ENCODE measurements around the gene DFFB.
A peak's percentile ranks its signal among the peaks of the same experiment; 100 is the strongest.

The DFFB gene

DNA sequence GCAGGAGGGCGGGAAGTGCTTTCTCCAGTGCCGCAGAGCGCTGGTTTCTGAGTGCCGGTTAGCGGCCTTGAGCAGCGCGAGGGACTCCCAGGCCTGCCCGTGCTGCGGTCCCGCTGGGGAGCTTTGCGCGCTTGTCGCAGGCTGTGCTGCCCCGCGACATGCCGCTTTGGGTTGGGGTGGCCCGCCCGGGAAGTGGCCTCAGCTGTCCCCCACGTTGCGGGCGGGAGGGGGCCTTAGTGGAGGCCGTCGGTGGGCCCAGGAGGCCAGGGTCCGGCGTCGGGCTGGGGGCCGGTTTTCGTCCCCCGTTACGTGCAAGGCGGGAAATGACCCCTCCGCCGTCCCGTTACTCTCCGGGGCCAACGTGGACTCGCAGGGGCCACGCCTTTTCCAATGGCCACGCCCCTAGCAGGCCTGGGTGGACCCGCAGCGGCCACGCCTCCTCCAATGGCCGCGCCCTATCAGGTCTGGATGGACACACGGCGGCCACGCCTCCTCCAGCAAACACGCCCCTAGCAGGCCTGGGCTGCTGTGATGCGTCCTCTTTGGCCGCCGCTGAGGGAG, 43.8 kb downstream of the DFFB start:
- H3K27ac ChIP-seq = peak overlapping the region; percentile 96 to 98
- TF ChIP-seq, protein P1, sequence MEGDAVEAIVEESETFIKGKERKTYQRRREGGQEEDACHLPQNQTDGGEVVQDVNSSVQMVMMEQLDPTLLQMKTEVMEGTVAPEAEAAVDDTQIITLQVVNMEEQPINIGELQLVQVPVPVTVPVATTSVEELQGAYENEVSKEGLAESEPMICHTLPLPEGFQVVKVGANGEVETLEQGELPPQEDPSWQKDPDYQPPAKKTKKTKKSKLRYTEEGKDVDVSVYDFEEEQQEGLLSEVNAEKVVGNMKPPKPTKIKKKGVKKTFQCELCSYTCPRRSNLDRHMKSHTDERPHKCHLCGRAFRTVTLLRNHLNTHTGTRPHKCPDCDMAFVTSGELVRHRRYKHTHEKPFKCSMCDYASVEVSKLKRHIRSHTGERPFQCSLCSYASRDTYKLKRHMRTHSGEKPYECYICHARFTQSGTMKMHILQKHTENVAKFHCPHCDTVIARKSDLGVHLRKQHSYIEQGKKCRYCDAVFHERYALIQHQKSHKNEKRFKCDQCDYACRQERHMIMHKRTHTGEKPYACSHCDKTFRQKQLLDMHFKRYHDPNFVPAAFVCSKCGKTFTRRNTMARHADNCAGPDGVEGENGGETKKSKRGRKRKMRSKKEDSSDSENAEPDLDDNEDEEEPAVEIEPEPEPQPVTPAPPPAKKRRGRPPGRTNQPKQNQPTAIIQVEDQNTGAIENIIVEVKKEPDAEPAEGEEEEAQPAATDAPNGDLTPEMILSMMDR (IDR thresholded peaks at IDR 0.05) = no peak
- peaks cover 0 to 10% (median 7%) of the 10 kb centered on the region in 3 donors for H3K9me3 ChIP-seq
- no peaks in the 10 kb centered on the region for H3K27me3 ChIP-seq
- peak; percentile 99 for DNase-seq
- peak overlapping the region; percentile 92 to 98 for H3K4me3 ChIP-seq
- H3K36me3 ChIP-seq = no peaks in the 10 kb centered on the region
- peaks cover 0 to 14% (median 10%) of the 10 kb centered on the region in 4 donors for H3K4me1 ChIP-seq
- intact Hi-C loops (cut with DNase I; ENCODE audit: low total_unique reads) = no loop called here

DNA sequence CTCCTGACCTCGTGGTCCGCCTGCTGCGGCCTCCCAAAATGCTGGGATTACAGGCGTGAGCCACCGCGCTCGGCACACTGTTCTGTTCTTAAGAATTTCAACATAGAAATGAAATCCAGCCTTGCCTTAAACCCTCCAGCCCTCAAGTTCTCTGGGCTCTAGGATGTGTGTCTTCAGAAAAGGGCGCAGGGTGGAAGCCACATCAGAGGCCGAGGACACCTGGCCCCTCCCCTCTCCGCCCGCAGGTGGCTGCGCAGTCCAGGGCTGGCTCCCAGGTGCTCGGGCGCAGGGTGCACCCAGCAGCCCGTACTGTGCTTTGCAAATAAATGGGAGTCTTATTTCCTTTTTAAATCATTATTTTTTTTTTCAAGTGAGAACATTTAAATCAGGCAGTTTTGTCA, 44.8 kb downstream of the DFFB start:
- peak in 1 of 2 donors; percentile 64 for DNase-seq
- peaks cover 0 to 14% (median 10%) of the 10 kb centered on the region in 4 donors for H3K4me1 ChIP-seq
- no peak overlapping the region for H3K27ac ChIP-seq
- TF ChIP-seq, protein P1 (IDR thresholded peaks at IDR 0.05) = no peak
- H3K4me3 ChIP-seq = no peak overlapping the region
- peaks cover 0 to 4% of the 10 kb centered on the region in 2 donors for H3K27me3 ChIP-seq
- H3K36me3 ChIP-seq = no peaks in the 10 kb centered on the region
- peaks cover 0 to 10% (median 7%) of the 10 kb centered on the region in 3 donors for H3K9me3 ChIP-seq
- intact Hi-C loops (cut with DNase I; ENCODE audit: low total_unique reads) = no loop called here

DNA sequence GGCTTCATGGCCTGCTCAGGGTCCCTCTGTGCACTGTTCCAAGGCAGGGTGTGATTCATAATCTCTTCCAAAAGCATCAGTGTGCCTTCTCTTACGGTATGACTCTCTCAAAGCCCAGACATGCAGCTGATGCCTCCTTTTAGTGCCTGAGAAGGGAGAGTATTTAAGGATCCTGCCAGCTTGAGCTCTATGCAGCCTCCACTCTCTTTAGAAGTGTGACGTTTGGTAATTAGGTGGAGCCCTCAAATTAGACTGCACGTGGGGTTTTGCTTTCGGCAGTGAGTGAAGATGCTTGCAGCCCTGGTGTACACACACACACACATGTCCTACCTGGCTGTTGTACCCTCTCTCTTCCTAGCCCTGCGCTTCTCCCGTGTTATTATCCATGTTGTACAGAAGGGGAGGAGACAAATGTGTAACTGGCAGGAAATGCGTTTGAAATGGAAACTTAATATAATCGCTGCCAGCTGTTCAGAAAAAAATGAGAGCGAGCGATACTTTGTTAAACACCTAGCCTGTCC, 45.4 kb downstream of the DFFB start:
- no peaks in the 10 kb centered on the region for H3K36me3 ChIP-seq
- H3K9me3 ChIP-seq = peaks cover 0 to 9% (median 7%) of the 10 kb centered on the region in 3 donors
- intact Hi-C loops (cut with DNase I; ENCODE audit: low total_unique reads) = no loop called here
- H3K4me1 ChIP-seq = peaks cover 0 to 14% (median 10%) of the 10 kb centered on the region in 4 donors
- H3K27me3 ChIP-seq = peaks cover 0 to 10% of the 10 kb centered on the region in 2 donors
- no peak overlapping the region for H3K4me3 ChIP-seq
- TF ChIP-seq, protein P1 (IDR thresholded peaks at IDR 0.05) = no peak
- no peak overlapping the region for H3K27ac ChIP-seq
- DNase-seq = no peak

DNA sequence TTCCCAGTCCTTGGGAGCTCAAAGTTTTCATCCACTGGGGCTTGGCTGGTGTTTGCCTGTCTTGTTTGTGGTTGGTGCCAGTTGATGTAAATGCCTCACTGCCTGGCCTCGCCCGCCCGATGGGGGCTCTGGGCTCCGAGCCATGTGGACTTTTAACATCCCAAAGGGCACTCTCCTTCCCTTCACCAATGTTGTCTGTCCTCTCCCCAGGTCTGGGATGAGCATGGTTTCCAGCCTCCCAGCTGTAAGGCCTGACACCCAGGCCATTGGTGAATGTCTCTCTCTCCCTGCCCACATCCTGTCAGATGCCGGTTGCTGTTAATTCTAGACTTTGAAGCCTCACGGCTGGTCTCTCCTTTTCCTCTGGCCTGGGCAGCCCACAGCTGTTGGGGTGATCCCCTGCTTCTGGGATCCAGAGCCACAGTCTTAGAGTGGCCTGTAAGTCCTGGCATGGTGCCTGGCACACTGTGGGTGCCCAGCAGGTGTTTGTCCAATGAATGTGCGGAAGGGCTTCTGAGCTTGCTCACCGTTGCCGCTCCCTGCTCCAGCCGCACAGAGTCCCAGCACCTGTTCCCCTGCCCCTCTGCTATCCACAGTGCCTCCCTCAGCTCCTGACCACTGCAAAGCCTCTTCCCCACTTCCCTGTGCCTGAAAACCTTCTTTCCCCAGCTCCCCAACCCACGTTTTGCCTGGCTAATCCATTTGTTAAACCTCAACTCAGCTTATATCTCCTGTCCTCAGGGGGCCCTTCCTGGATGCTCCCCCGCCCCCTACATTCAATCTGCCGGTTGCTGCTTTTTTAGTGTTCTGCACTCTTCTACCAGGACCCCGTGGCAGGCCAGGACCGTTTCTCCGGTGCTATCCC, 46.1 kb downstream of the DFFB start:
- TF ChIP-seq, protein P1 (IDR thresholded peaks at IDR 0.05) = no peak
- Histone ChIP-seq H3K36me3 (no peaks in the 10 kb centered on the region), H3K4me1 (peaks cover 0 to 14% (median 10%) of the 10 kb centered on the region in 4 donors), H3K4me3 (no peak overlapping the region), H3K27ac (no peak overlapping the region), H3K9me3 (peaks cover 0 to 2% (median 0%) of the 10 kb centered on the region in 3 donors), H3K27me3 (peaks cover 0 to 12% of the 10 kb centered on the region in 2 donors)
- intact Hi-C loops (cut with DNase I; ENCODE audit: low total_unique reads) = no loop called here
- peak in 1 of 2 donors; percentile 65 for DNase-seq

DNA sequence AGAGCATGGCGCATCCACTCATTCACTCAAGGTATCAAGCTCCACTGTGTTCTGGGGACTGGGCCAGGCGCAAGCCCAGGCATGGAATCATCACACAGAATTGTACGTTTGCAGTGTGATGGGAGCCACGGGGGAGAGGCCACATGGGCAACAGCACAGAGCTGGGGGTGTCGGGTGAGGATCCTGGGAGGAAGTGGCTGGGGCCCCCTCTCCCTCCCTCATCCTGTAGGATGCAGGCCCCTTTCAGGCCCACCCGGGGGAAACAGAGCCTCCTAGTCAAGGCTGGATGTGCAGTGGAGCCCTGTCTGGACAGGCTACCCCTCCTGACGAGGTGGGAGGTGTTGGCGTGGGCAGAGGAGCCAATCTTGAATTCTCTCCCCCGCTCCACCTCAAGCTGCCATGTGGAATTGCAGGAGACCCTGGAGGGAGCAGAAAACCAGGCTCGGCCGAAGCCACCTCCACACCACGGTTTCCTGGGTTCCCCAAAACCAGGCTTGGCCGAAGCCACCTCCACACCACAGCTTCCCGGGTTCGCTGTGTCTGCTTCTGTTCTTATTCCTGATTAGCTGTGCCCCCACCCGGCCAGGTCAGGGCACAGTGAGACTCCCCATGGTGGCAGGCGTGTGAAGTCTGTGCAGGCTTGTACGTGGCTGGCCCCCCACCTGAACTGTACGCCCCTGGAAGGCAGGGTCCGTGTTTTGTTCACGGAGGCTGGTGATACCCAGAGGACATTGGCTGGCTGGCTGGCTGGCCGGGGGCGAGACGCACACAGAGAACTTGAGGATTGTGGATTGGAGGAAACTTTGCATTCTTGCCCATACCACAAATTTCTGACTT, 46.9 kb downstream of the DFFB start:
- H3K27me3 ChIP-seq = peaks cover 0 to 12% of the 10 kb centered on the region in 2 donors
- no peaks in the 10 kb centered on the region for H3K9me3 ChIP-seq
- no peak overlapping the region for H3K4me3 ChIP-seq
- TF ChIP-seq, protein P1 (IDR thresholded peaks at IDR 0.05) = no peak
- intact Hi-C loops (cut with DNase I; ENCODE audit: low total_unique reads) = no loop called here
- H3K27ac ChIP-seq = no peak overlapping the region
- DNase-seq = no peak
- peaks cover 0 to 9% (median 6%) of the 10 kb centered on the region in 4 donors for H3K4me1 ChIP-seq
- H3K36me3 ChIP-seq = no peaks in the 10 kb centered on the region
